ENCODE results near the gene PLCL2.

DNA sequence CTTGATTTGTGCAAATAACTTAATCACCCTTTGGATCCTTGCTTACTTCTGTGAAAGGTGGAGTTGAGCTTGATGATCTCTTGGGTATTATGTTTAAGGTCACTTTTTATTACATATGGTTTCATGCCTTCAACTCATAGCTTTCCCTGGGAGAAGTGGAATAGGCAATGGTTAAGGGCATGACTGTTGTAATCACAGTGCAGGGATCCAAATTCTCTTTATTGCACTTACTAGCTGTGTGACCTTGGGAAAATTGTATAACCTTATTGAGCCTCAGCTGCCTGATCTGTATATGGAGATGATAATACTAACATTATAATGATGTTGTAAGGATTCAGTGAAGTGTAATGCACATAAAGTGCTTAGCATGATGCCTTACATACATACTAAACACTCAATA lies 59.1 kb downstream of the PLCL2 start:
- no peak for TF ChIP-seq POLR2AphosphoS5 (IDR thresholded peaks at IDR 0.05; ENCODE audit: insufficient read depth, low read depth, low read length)
- no peak for TF ChIP-seq CTCF (IDR thresholded peaks at IDR 0.05; ENCODE audit: extremely low read depth in 1 of 2, insufficient read depth in 1 of 2, low read depth in 1 of 2, low read length in 2 of 2)
- TF ChIP-seq EZH2 (IDR thresholded peaks at IDR 0.05; ENCODE audit: borderline replicate concordance, low read depth, low read length, severe bottlenecking): no peak
- TF ChIP-seq POLR2A (IDR thresholded peaks at IDR 0.05; ENCODE audit: low read depth, low read length): no peak
- no peak for TF ChIP-seq MYC (IDR thresholded peaks at IDR 0.05; ENCODE audit: low read depth, low read length)
- TF ChIP-seq, protein P1, sequence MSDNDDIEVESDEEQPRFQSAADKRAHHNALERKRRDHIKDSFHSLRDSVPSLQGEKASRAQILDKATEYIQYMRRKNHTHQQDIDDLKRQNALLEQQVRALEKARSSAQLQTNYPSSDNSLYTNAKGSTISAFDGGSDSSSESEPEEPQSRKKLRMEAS (IDR thresholded peaks at IDR 0.05; ENCODE audit: insufficient read depth, insufficient read length): no peak
- TF ChIP-seq JUN (IDR thresholded peaks at IDR 0.05; ENCODE audit: borderline replicate concordance, insufficient read depth, insufficient read length, low read depth): no peak
- TF ChIP-seq FOS (IDR thresholded peaks at IDR 0.05; ENCODE audit: borderline replicate concordance, insufficient read depth, low read length): no peak
